Measurements from ENCODE around the gene OCA2.

The OCA2 gene

DNA sequence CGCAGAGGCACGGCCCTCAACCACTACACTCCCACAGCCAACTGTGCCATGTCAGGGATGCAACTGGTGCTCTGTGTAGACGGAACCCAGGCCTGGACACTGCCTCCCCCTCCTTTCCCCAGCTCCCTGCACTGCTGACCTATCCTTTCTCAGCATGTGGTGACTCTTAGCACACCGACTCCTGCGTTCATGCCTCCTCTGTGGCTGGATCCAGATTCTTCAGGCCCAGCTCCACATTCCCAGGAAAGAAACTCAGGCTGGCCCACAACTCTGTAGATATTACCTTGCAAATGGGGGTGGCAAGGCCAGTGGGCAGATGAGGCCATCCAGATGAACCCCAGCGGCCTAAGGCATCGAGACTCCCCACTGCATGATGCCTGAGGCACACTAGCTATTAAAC, 272.7 kb downstream of the OCA2 start:
- DNase-seq (ENCODE audit: low read depth in 1 of 2, low spot score in 1 of 2) = no peak
- Histone ChIP-seq H3K4me3 (replicated peaks; ENCODE audit: insufficient read depth, low read length) (no peak overlapping the region), H3K27me3 (ENCODE audit: insufficient read depth, poor library complexity, severe bottlenecking) (no peaks in the 10 kb centered on the region), H3K27ac (replicated peaks) (no peak overlapping the region)
- TF ChIP-seq POLR2AphosphoS5 (IDR thresholded peaks at IDR 0.05; ENCODE audit: low read depth) = no peak

DNA sequence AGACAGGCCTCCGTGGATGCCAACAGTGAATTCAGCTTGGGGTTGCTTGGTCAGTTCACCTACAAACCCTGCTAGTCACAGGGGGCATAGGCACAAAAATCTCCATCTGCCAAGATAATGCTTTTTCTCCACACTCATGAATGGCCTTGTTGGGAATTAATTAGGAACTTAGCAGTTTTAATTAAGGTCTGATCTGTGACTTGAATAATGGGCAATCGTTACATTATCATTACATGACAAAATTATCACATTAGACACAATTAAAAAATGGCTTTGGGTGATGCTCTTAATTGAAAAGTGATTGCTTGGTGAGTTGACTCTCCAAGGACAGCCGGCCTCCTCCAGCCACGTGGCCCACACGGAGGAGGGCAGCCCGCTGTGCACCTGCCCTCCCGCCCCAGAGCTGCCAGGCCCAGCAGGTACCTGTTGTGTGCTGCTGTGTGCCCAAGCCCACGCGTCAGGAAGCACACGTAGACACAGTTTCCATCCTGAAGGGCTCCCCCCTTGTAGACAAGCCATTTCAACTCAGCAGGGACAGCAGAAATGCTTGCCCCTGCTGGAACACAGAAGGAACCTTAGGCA, 274.2 kb downstream of the OCA2 start:
- no peak overlapping the region for H3K27ac ChIP-seq (replicated peaks)
- TF ChIP-seq SPI1 (IDR thresholded peaks at IDR 0.05; ENCODE audit: borderline replicate concordance, low read depth) = no peak
- TF ChIP-seq, protein P1, sequence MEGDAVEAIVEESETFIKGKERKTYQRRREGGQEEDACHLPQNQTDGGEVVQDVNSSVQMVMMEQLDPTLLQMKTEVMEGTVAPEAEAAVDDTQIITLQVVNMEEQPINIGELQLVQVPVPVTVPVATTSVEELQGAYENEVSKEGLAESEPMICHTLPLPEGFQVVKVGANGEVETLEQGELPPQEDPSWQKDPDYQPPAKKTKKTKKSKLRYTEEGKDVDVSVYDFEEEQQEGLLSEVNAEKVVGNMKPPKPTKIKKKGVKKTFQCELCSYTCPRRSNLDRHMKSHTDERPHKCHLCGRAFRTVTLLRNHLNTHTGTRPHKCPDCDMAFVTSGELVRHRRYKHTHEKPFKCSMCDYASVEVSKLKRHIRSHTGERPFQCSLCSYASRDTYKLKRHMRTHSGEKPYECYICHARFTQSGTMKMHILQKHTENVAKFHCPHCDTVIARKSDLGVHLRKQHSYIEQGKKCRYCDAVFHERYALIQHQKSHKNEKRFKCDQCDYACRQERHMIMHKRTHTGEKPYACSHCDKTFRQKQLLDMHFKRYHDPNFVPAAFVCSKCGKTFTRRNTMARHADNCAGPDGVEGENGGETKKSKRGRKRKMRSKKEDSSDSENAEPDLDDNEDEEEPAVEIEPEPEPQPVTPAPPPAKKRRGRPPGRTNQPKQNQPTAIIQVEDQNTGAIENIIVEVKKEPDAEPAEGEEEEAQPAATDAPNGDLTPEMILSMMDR (IDR thresholded peaks at IDR 0.05; ENCODE audit: insufficient read depth, low read length) = no peak
- TF ChIP-seq, protein P2, sequence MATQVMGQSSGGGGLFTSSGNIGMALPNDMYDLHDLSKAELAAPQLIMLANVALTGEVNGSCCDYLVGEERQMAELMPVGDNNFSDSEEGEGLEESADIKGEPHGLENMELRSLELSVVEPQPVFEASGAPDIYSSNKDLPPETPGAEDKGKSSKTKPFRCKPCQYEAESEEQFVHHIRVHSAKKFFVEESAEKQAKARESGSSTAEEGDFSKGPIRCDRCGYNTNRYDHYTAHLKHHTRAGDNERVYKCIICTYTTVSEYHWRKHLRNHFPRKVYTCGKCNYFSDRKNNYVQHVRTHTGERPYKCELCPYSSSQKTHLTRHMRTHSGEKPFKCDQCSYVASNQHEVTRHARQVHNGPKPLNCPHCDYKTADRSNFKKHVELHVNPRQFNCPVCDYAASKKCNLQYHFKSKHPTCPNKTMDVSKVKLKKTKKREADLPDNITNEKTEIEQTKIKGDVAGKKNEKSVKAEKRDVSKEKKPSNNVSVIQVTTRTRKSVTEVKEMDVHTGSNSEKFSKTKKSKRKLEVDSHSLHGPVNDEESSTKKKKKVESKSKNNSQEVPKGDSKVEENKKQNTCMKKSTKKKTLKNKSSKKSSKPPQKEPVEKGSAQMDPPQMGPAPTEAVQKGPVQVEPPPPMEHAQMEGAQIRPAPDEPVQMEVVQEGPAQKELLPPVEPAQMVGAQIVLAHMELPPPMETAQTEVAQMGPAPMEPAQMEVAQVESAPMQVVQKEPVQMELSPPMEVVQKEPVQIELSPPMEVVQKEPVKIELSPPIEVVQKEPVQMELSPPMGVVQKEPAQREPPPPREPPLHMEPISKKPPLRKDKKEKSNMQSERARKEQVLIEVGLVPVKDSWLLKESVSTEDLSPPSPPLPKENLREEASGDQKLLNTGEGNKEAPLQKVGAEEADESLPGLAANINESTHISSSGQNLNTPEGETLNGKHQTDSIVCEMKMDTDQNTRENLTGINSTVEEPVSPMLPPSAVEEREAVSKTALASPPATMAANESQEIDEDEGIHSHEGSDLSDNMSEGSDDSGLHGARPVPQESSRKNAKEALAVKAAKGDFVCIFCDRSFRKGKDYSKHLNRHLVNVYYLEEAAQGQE (IDR thresholded peaks at IDR 0.05; ENCODE audit: insufficient replicate concordance, low read depth) = no peak
- TF ChIP-seq GABPA (IDR thresholded peaks at IDR 0.05; ENCODE audit: low read depth) = no peak
- TF ChIP-seq POLR2AphosphoS5 (IDR thresholded peaks at IDR 0.05; ENCODE audit: low read depth) = no peak
- DNase-seq (ENCODE audit: low read depth in 1 of 2, low spot score in 1 of 2) = no peak
- H3K27me3 ChIP-seq (ENCODE audit: insufficient read depth, poor library complexity, severe bottlenecking) = no peaks in the 10 kb centered on the region
- no peak overlapping the region for H3K4me3 ChIP-seq (replicated peaks; ENCODE audit: insufficient read depth, low read length)

DNA sequence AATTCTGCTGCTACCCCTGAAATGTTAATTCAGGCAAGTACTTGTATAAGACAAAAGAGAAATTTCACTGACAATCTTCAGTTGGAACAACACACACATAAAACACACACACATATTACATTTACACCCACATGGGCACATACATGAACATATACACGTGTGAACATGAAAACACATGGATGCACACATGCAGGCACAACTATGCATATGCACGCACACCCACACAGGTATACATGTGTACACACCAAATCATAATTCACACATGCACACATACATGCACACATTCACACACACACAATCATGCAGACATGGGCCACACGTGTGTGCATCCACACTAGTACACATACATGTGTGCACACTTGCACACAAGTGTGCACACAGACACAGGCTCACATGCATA, 277.8 kb downstream of the OCA2 start:
- DNase-seq (ENCODE audit: low read depth in 1 of 2, low spot score in 1 of 2) = no peak
- H3K27me3 ChIP-seq (ENCODE audit: insufficient read depth, poor library complexity, severe bottlenecking) = no peaks in the 10 kb centered on the region
- H3K27ac ChIP-seq (replicated peaks) = no peak overlapping the region
- TF ChIP-seq, protein P1 (IDR thresholded peaks at IDR 0.05; ENCODE audit: insufficient read depth, low read length) = no peak
- TF ChIP-seq GABPA (IDR thresholded peaks at IDR 0.05; ENCODE audit: low read depth) (no peak), SPI1 (IDR thresholded peaks at IDR 0.05; ENCODE audit: borderline replicate concordance, low read depth) (no peak)
- TF ChIP-seq, protein P2 (IDR thresholded peaks at IDR 0.05; ENCODE audit: insufficient replicate concordance, low read depth) = no peak
- no peak overlapping the region for H3K4me3 ChIP-seq (replicated peaks; ENCODE audit: insufficient read depth, low read length)

DNA sequence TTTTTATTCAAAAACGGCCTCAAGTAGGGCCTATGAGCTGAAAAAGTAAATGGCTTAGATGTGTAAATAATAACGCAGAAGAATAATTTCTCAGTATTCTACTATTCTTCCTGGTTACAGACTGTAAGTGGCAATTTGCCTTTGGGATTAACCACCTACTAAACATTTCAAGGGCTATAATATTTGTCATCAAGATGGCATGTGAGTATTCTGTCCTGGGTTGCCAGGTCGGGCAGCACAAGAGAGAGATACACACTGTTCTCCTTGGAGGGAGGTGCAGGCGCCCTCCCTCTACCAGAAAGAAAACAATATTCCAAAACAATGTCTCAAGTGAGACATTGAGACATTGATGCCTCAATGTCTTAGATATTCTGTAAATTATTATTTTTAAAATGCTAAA, 278.4 kb downstream of the OCA2 start:
- TF ChIP-seq POLR2AphosphoS5 (IDR thresholded peaks at IDR 0.05; ENCODE audit: low read depth) (no peak), SPI1 (IDR thresholded peaks at IDR 0.05; ENCODE audit: borderline replicate concordance, low read depth) (no peak), GABPA (IDR thresholded peaks at IDR 0.05; ENCODE audit: low read depth) (no peak)
- TF ChIP-seq, protein P2 (IDR thresholded peaks at IDR 0.05; ENCODE audit: insufficient replicate concordance, low read depth) = no peak
- TF ChIP-seq, protein P1 (IDR thresholded peaks at IDR 0.05; ENCODE audit: insufficient read depth, low read length) = no peak
- Histone ChIP-seq H3K27me3 (ENCODE audit: insufficient read depth, poor library complexity, severe bottlenecking) (no peaks in the 10 kb centered on the region), H3K27ac (replicated peaks) (no peak overlapping the region), H3K4me3 (replicated peaks; ENCODE audit: insufficient read depth, low read length) (no peak overlapping the region)
- no peak for DNase-seq (ENCODE audit: low read depth in 1 of 2, low spot score in 1 of 2)

Measured in HL-60 (cell line).